ENCODE measurements around the gene PPIF.

DNA sequence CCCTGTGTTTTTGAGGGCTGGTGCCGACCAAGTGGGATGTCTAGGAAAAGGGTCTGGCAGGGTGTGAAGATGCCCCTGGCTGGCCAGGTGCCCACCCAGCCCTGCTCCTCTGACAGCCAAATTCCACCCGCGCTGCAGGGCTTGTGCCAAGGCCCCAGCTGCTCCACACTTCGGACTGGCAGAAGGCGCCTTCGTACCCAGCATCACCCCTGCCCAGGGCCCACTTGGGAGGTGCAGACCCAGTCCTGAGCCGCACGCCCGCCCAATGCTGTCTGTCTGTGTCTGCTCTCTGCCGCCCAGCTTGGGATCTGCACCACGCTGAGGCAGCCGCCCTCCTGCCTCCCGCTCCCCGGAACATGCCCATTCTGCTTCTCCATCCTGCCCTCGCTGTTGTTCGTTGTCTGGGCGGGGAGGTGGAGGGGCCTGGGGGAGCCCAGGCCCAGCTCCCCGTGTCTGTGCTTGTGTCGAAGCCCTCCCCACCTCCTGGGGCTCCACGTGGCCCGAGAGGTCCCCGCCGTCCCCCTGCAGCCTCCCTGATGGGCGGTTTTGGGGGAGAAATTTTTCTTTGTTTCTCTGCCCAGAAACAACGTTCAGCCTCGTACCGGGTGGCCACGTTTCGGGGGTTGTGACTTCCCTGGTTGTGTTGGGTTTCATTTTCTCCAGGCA is 36.9 kb upstream of the PPIF start:
- no peak for TF ChIP-seq POLR2A (IDR thresholded peaks at IDR 0.05)
- TF ChIP-seq, protein P1, sequence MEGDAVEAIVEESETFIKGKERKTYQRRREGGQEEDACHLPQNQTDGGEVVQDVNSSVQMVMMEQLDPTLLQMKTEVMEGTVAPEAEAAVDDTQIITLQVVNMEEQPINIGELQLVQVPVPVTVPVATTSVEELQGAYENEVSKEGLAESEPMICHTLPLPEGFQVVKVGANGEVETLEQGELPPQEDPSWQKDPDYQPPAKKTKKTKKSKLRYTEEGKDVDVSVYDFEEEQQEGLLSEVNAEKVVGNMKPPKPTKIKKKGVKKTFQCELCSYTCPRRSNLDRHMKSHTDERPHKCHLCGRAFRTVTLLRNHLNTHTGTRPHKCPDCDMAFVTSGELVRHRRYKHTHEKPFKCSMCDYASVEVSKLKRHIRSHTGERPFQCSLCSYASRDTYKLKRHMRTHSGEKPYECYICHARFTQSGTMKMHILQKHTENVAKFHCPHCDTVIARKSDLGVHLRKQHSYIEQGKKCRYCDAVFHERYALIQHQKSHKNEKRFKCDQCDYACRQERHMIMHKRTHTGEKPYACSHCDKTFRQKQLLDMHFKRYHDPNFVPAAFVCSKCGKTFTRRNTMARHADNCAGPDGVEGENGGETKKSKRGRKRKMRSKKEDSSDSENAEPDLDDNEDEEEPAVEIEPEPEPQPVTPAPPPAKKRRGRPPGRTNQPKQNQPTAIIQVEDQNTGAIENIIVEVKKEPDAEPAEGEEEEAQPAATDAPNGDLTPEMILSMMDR (IDR thresholded peaks at IDR 0.05): no peak
